Type B pancreatic cell (in vitro differentiated cells): ENCODE data around the gene SND1. TPM values are rescaled to one million over a fixed set of nuclear protein-coding genes. Genes with fewer than 3 reads are reported as not detected.

Source experiments
- DNase-seq: peaks from one replicate; pipeline ENCODE4 v3.0.0; 2021; ENCODE audit warnings: mixed read lengths; ENCODE audit not compliant: unreplicated experiment; ENCODE audit errors: extremely low spot score
- H3K27ac Mint-ChIP-seq: 2 replicates; pipeline ENCODE4 v1.8.0; 2021; ENCODE audit warnings: mild to moderate bottlenecking, mixed read lengths
- H3K27me3 Mint-ChIP-seq: 2 replicates; pipeline ENCODE4 v1.8.0; 2021; ENCODE audit warnings: mixed read lengths
- H3K36me3 Mint-ChIP-seq: 2 replicates; pipeline ENCODE4 v1.8.0; 2021; ENCODE audit warnings: mixed read lengths
- H3K4me1 Mint-ChIP-seq: one replicate; pipeline ENCODE4 v1.8.0; 2021; ENCODE audit warnings: mixed read lengths; ENCODE audit not compliant: unreplicated experiment
- H3K4me3 Mint-ChIP-seq: 2 replicates; pipeline ENCODE4 v1.8.0; 2021; ENCODE audit warnings: mild to moderate bottlenecking, mixed read lengths
- H3K9me3 Mint-ChIP-seq: 2 replicates; pipeline ENCODE4 v1.8.0; 2021; ENCODE audit warnings: mixed read lengths
- total RNA-seq: library from RNA; stranded (reverse); gene quantifications from 2 replicates; pipeline ENCODE4 v1.2.1, GENCODE V29; 2021; ENCODE audit warnings: low replicate concordance
- TF ChIP-seq, protein P1 (sequence below): fragments of 200-600 bp; sonication (generic); conservative IDR thresholded peaks from 2 replicates; pipeline ENCODE4 v1.5.0; 2021; ENCODE audit warnings: antibody characterized with exemption, mild to moderate bottlenecking

SND1 gene
- total RNA-seq, 1 donor from 2014 or later: 199 TPM

DNA sequence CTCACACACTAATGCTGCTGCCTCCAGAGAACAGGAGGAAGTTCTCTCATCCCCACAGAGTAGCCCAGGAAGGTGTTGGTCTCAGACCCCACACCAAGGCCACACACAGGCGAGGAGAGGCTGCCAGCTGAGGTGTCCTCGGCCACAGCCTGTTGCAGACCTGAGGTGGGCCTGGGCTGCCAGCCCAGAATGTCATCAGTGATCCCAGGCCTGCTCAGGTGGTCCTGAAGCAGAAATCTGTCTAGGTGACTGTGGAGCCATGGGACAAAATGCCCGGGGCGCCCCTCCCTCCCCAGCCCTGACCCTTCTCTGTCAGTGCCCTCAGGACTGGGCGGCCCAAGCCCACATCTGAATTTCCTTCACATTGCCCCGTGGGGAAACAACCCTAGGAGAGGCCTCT, 422.7 kb downstream of the SND1 start:
- no peaks in the 10 kb centered on the region for H3K27me3 Mint-ChIP-seq
- no peaks in the 10 kb centered on the region for H3K4me1 Mint-ChIP-seq
- H3K9me3 Mint-ChIP-seq: no peaks in the 10 kb centered on the region
- TF ChIP-seq, protein P1, sequence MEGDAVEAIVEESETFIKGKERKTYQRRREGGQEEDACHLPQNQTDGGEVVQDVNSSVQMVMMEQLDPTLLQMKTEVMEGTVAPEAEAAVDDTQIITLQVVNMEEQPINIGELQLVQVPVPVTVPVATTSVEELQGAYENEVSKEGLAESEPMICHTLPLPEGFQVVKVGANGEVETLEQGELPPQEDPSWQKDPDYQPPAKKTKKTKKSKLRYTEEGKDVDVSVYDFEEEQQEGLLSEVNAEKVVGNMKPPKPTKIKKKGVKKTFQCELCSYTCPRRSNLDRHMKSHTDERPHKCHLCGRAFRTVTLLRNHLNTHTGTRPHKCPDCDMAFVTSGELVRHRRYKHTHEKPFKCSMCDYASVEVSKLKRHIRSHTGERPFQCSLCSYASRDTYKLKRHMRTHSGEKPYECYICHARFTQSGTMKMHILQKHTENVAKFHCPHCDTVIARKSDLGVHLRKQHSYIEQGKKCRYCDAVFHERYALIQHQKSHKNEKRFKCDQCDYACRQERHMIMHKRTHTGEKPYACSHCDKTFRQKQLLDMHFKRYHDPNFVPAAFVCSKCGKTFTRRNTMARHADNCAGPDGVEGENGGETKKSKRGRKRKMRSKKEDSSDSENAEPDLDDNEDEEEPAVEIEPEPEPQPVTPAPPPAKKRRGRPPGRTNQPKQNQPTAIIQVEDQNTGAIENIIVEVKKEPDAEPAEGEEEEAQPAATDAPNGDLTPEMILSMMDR: no peak
- no peak overlapping the region for H3K4me3 Mint-ChIP-seq
- no peak overlapping the region for H3K27ac Mint-ChIP-seq
- DNase-seq: no peak
- H3K36me3 Mint-ChIP-seq: peaks cover 4% of the 10 kb centered on the region

DNA sequence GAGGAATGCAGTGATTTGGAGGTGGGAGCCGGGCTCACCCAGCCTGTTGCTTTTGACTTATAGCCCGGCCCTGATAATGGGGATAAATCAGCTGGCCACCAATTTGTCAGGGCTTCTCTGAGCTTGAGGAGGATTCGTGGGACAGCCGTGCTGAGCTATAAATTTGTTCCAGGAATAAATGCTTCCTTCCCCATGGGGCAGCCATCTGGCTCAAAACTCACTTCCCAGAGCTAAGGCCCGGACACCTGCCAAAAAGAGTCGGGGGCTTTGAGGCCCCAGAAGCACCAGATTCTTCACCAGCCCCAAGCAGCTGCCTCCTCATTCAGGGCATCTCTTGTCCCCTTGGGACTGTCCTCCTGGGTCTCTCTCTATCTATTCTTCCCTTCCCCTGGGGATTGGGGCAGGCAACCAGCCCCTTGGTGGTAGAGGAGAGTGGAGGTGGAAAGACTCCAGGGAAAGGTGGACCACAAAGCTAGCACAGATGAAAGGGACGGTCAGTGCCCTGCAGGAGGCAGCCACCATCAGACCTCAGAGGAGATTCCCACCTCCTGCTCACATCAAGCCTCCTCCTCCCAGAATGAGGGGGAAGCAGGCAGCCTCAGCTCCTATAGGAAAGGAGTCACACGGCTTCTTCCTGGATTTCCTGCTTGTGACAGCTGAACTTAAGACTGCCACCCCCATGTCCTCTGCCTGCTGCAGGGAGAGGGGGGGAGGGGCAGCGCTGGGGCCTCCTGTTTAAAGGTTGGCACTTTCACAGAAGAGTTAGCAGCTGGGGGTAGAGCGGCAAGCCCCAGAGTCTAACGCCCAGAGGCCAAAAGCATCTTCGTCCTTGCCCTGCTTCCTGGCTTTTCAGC, 423.5 kb downstream of the SND1 start:
- no peak overlapping the region for H3K4me3 Mint-ChIP-seq
- DNase-seq: no peak
- H3K36me3 Mint-ChIP-seq: peaks cover 4% of the 10 kb centered on the region
- H3K27ac Mint-ChIP-seq: no peak overlapping the region
- TF ChIP-seq, protein P1: no peak
- H3K9me3 Mint-ChIP-seq: no peaks in the 10 kb centered on the region
- no peaks in the 10 kb centered on the region for H3K4me1 Mint-ChIP-seq
- H3K27me3 Mint-ChIP-seq: no peaks in the 10 kb centered on the region

DNA sequence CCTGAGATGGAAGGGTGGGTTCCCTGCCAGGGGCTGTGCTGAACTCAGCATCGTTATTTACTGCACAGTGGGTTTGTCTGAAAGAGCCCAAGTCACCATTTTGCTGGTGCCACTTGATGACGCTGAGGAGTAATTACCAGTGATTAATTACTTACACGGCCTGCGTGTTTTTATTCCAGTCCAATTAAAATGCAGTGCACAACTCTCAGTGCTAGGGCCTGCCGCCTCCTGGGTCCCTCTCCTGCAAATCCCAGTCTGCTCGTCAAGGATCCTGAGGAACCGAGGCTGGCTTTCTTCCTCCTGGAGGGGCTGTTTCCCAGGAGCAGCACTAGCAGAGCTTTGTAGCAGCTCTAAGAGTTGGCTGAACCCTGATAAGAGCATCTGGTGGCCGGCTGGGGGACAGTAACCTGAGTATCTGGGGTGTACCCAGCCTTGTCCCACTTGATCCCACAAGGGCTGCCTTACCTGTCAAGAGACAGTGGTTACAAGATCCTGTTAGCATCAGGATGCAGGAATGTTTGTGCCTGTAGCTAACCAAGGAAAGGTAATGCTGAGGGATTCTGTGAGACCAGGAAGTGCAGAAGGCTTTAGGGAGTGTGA, 424.3 kb downstream of the SND1 start:
- Mint-ChIP-seq H3K4me1 (no peaks in the 10 kb centered on the region), H3K9me3 (no peaks in the 10 kb centered on the region), H3K27me3 (no peaks in the 10 kb centered on the region), H3K36me3 (peaks cover 3% of the 10 kb centered on the region), H3K27ac (no peak overlapping the region), H3K4me3 (no peak overlapping the region)
- TF ChIP-seq, protein P1: no peak
- no peak for DNase-seq

DNA sequence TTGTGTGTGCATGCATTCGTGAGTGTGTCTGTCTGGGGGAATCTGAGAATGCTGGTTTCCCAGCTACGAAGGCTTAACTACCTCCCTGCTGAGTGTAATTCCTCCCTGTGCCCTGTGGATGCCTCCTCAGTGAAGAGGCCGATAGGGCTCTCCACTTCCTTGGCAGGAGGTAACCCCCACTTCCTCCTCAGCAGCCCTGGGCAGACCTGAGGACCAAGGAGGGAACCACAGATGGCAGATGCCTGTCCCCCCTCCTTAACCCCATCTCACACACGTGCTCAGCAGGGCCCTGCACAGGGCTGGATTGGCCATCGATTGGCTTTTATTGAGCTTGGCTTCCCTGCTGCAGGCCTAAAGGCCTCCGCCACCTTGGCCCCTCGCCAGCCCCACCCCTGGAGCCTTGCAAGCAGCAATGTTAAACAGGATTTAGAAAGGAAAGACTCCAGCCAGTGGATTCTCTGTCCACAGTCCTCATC, 424.8 kb downstream of the SND1 start:
- no peaks in the 10 kb centered on the region for H3K27me3 Mint-ChIP-seq
- TF ChIP-seq, protein P1: no peak
- no peaks in the 10 kb centered on the region for H3K36me3 Mint-ChIP-seq
- H3K4me3 Mint-ChIP-seq: no peak overlapping the region
- H3K9me3 Mint-ChIP-seq: no peaks in the 10 kb centered on the region
- peak overlapping the region; percentile 21 for H3K27ac Mint-ChIP-seq
- H3K4me1 Mint-ChIP-seq: no peaks in the 10 kb centered on the region
- no peak for DNase-seq

DNA sequence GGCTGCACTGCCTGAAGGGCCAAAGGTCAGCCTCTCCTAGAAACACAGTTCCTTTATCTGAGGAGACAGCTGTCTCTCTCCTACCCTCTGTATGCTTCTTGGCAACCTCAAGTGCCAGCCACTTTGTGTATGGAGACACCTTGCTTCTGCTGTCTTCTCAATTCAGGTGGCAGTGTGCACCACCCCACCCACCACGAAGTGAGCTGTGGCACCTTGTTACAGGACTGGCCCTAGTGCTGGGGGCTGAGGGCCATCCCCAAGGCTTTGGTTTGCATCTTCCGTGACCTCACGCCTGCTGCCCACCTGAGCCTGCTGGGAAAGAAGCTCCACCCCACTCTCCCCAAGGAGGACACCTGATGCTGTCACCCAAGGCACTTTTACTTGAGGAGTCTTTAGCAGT, 426.3 kb downstream of the SND1 start:
- Mint-ChIP-seq H3K9me3 (no peaks in the 10 kb centered on the region), H3K36me3 (peaks cover 2% of the 10 kb centered on the region), H3K27me3 (no peaks in the 10 kb centered on the region), H3K4me3 (no peak overlapping the region), H3K4me1 (peaks cover 9% of the 10 kb centered on the region), H3K27ac (no peak overlapping the region)
- no peak for DNase-seq
- TF ChIP-seq, protein P1: no peak
